GM12878 (cell line): ENCODE data around the gene SMU1. TPM values are rescaled to one million over a fixed set of nuclear protein-coding genes. Genes with fewer than 3 reads are reported as not detected.

ENCODE experiments used
- ATAC-seq: fragments of 200-7000 bp; cut with Tn5 transposase; 3 replicates; pipeline ENCODE4 v1.9.1; 2020; ENCODE audit warnings: mild to moderate bottlenecking, moderate library complexity
- BruUV-seq: library from RNA; stranded (reverse); fragments of 400-500 nt; replicated peaks from 2 replicates; lab custom pipeline; 2021; lab: Mats Ljungman, UMichigan
- CTCF ChIA-PET: fragments of 300-600 bp; sonication (Branson Sonifier 250); formaldehyde crosslinking; extraction: SDS; loops from one replicate; lab custom pipeline; 2021; ENCODE audit warnings: inconsistent platforms; lab: Yijun Ruan, JAX
- POLR2A ChIA-PET: fragments of 350-600 bp; formaldehyde crosslinking; extraction: SDS; loops from one replicate; lab custom pipeline; 2021; ENCODE audit warnings: inconsistent platforms; lab: Charles Lee
- RAD21 ChIA-PET: fragments of 300-600 bp; sonication (Branson Sonifier 250); formaldehyde crosslinking; loops from one replicate; lab custom pipeline; 2023; ENCODE audit warnings: antibody characterized with exemption; ENCODE audit not compliant: unreplicated experiment; lab: Charles Lee
- SMC1A ChIA-PET: fragments of 300-600 bp; sonication (Branson Sonifier 250); formaldehyde crosslinking; loops from one replicate; lab custom pipeline; 2023; ENCODE audit not compliant: unreplicated experiment, uncharacterized antibody; lab: Charles Lee
- DNase-seq: peaks from one replicate; pipeline ENCODE4 v3.0.0-alpha.2; 2011; ENCODE audit warnings: low read depth, low spot score
- FAIRE-seq: peaks from 3 replicates; lab custom pipeline; 2011; peaks lifted over from hg19 to GRCh38; lab: Jason Lieb, UNC
- H2AFZ ChIP-seq: 2 replicates; pipeline ENCODE4 v1.6.0; 2011; ENCODE audit warnings: low read depth, low read length, control low read depth; ENCODE audit not compliant: control insufficient read depth
- H3K27ac ChIP-seq: 2 replicates; pipeline ENCODE4 v1.5.1; 2011; ENCODE audit warnings: control low read depth; ENCODE audit not compliant: control insufficient read depth, insufficient read depth
- H3K27me3 ChIP-seq, 2 experiments: replicated peaks in 1 of 2; 2 replicates each; pipeline versions ENCODE4 v1.6.0 to v1.6.1; 2011; ENCODE audit warnings: low read length in 1 of 2; ENCODE audit not compliant: control insufficient read depth in 2 of 2, insufficient read depth in 2 of 2
- H3K36me3 ChIP-seq, 2 experiments: 2 replicates each; pipeline ENCODE4 v1.5.1; 2011; ENCODE audit warnings: low read length in 1 of 2; ENCODE audit not compliant: control insufficient read depth in 2 of 2, insufficient read depth in 2 of 2
- H3K4me1 ChIP-seq: 2 replicates; pipeline ENCODE4 v1.6.1; 2011; ENCODE audit warnings: mild to moderate bottlenecking, low read length, moderate library complexity, mixed read lengths; ENCODE audit not compliant: control insufficient read depth, insufficient read depth
- H3K4me2 ChIP-seq: 2 replicates; pipeline ENCODE4 v1.6.0; 2011; ENCODE audit warnings: control low read depth; ENCODE audit not compliant: control insufficient read depth, insufficient read depth
- H3K4me3 ChIP-seq: fragments of 200-600 bp; sonication (generic); 2 replicates; pipeline ENCODE4 v1.5.1; 2016
- H3K79me2 ChIP-seq: 2 replicates; pipeline ENCODE4 v1.6.0; 2011; ENCODE audit warnings: low read length; ENCODE audit not compliant: control insufficient read depth, insufficient read depth
- H3K9ac ChIP-seq: 2 replicates; pipeline ENCODE4 v1.8.0; 2011; ENCODE audit warnings: low read length, control low read depth, mixed read lengths; ENCODE audit not compliant: control insufficient read depth, insufficient read depth
- H3K9me3 ChIP-seq: replicated peaks from 3 replicates; pipeline ENCODE4 v1.5.1; 2011; ENCODE audit warnings: mild to moderate bottlenecking, low read length; ENCODE audit not compliant: control insufficient read depth, insufficient read depth
- H4K20me1 ChIP-seq: 2 replicates; pipeline ENCODE4 v1.6.0; 2011; ENCODE audit not compliant: control insufficient read depth, insufficient read depth
- HSF1 ChIP-seq: fragments of 150-350 bp; IDR thresholded peaks from 2 replicates; pipeline ENCODE4 v1.6.1; 2014; ENCODE audit warnings: mild to moderate bottlenecking, low read depth, low read length
- IRF3 ChIP-seq: fragments of 450-650 bp; IDR thresholded peaks from 2 replicates; pipeline ENCODE4 v1.6.1; 2014; ENCODE audit warnings: mild to moderate bottlenecking
- MTA2 ChIP-seq: fragments of 450-650 bp; IDR thresholded peaks from 2 replicates; pipeline ENCODE4 v1.6.1; 2016; ENCODE audit warnings: low read depth, mild to moderate bottlenecking, moderate library complexity
- NR2C2 ChIP-seq: IDR thresholded peaks from 2 replicates; pipeline ENCODE4 v1.6.1; 2011; ENCODE audit warnings: borderline replicate concordance, low read depth; ENCODE audit not compliant: control insufficient read depth, insufficient read length
- RCOR1 ChIP-seq: conservative IDR thresholded peaks from 2 replicates; pipeline ENCODE4 v1.6.1; 2012; ENCODE audit warnings: low read depth, low read length, improper control_type of control experiment
- YBX1 ChIP-seq: fragments of 450-650 bp; IDR thresholded peaks from 2 replicates; pipeline ENCODE4 v1.6.1; 2016; ENCODE audit warnings: antibody characterized with exemption
- ZSCAN29 ChIP-seq: fragments of 450-650 bp; IDR thresholded peaks from 2 replicates; pipeline ENCODE4 v1.6.1; 2017; ENCODE audit warnings: mild to moderate bottlenecking, moderate library complexity
- ZZZ3 ChIP-seq: IDR thresholded peaks from 2 replicates; pipeline ENCODE4 v1.6.1; 2011; ENCODE audit warnings: low read depth; ENCODE audit not compliant: control insufficient read depth, insufficient read length
- WGBS: methylation state at CpG from one replicate; pipeline ENCODE4 v1.1.6; 2016; ENCODE audit warnings: low lambda C conversion rate; ENCODE audit not compliant: insufficient replicate concordance, insufficient coverage; ENCODE audit errors: missing lambda C conversion rate; 5-methylcytosine and 5-hydroxymethylcytosine counted together
- in situ Hi-C: fragments of 300-500 bp; cut with MboI; formaldehyde crosslinking; loops from 9 replicates; pipeline ENCODE4 v1.14.3; 2018; ENCODE audit warnings: mixed read lengths
- intact Hi-C: fragments of 100-400 bp; cut with micrococcal nuclease; formaldehyde crosslinking; loops from one replicate; pipeline ENCODE4 v1.14.2; 2022; ENCODE audit not compliant: unreplicated experiment
- polyA plus RNA-seq, 11 experiments: library from polyadenylated mRNA; depleted of rRNA in 4 of 11; unstranded in 6 of 11; stranded (reverse) in 5 of 11; fragments of >200 nt; fragmentation: Nextera tagmentation in 4 of 11; fragmentation: Illumina TruSeq in 1 of 11; extraction: Ambion mirVana in 4 of 11; extraction: Trizol in 1 of 11; gene quantifications; 1 replicate in 1 of 11; 2 replicates in 10 of 11; pipeline versions ENCODE4 v1.2.1 to v1.2.3, GENCODE V29; 2011 to 2016; ENCODE audit warnings: inconsistent platforms in 2 of 11, missing spikeins in 2 of 11, low read depth in 1 of 11
- total RNA-seq, 4 experiments: library from RNA; depleted of rRNA in 3 of 4; stranded (reverse); fragments of >200 nt in 3 of 4; fragmentation: Illumina TruSeq in 1 of 4; extraction: Trizol in 1 of 4; gene quantifications; 2 replicates each; pipeline versions ENCODE4 v1.2.1 to v1.2.3, GENCODE V29; 2013 to 2021

Gene SMU1
- total and polyA plus RNA-seq, 10 of the 15 experiments (the other 5 are each of a cell fraction or from before 2014, with no cell fraction given) = 18.5 to 34.6 (median 20.9) TPM

GRCh38 chr9:33111631-33112030 lies 35.2 kb upstream of the SMU1 start:
- ChIA-PET SMC1A (interaction anchor here (0.7 kb wide), 1 partner anchor 96 kb away, joined by 3 read pairs; no protein-coding TSS in a partner anchor), CTCF (interaction anchor here (1.3 kb wide), 1 partner anchor 25 kb away, joined by 3 read pairs; no protein-coding TSS in a partner anchor), POLR2A (no interaction called here), RAD21 (no interaction called here)
- Histone ChIP-seq H3K36me3 (peaks cover 15 to 32% of the 10 kb centered on the region in 2 experiments), H3K79me2 (no peaks in the 10 kb centered on the region; the same call in 1 of the 2 replicates), H3K27me3 (no peaks in the 10 kb centered on the region), H3K4me1 (no peaks in the 10 kb centered on the region), H3K27ac (no peak overlapping the region), H4K20me1 (0 out of 2 replicates have a peak, but pooled peaks cover 4% of the 10 kb centered on the region), H3K9me3 (no peaks in the 10 kb centered on the region), H3K9ac (no peak overlapping the region), H3K4me3 (no peak overlapping the region), H2AFZ (no peak overlapping the region), H3K4me2 (no peak overlapping the region)
- intact Hi-C loops = no loop called here
- ATAC-seq = no peak
- TF ChIP-seq RCOR1 (no peak), IRF3 (no peak), NR2C2 (no peak), HSF1 (no peak), MTA2 (no peak), YBX1 (no peak), ZZZ3 (no peak), ZSCAN29 (no peak)
- no peak for FAIRE-seq
- in situ Hi-C loops = no loop called here
- WGBS = 86% methylated on average over 5 of the region's 5 CpGs
- BruUV-seq = no TSS peak
- no peak for DNase-seq
